GM10248 (cell line): ENCODE measurements around the gene SLC16A5.
A peak's percentile ranks its signal among the peaks of the same experiment; 100 is the strongest.
"Not testable (repeated sequence)": the region's sequence is repeated elsewhere in the genome, so short reads cannot be mapped to it uniquely, and the experiment has no call there.

Source experiments
- CTCF ChIA-PET: fragments of 300-600 bp; sonication (Branson Sonifier 250); formaldehyde crosslinking; extraction: SDS; loops from one replicate; lab custom pipeline; 2021; ENCODE audit warnings: antibody characterized with exemption; lab: Yijun Ruan, JAX
- POLR2A ChIA-PET: fragments of 350-650 bp; sonication (Branson Sonifier 250); formaldehyde crosslinking; extraction: SDS; loops from one replicate; lab custom pipeline; 2020; ENCODE audit warnings: antibody characterized with exemption; lab: Yijun Ruan, JAX
- DNase-seq: peaks from one replicate; pipeline ENCODE4 v3.0.0; 2012; ENCODE audit errors: extremely low spot score
- CTCF ChIP-seq: IDR thresholded peaks from 2 replicates; pipeline ENCODE4 v1.5.1; 2012; ENCODE audit warnings: mild to moderate bottlenecking, low read depth; ENCODE audit errors: extremely low read depth, missing control alignments, control extremely low read depth

Gene SLC16A5

GRCh38 chr17:75129576-75129975 is 41.8 kb downstream of the SLC16A5 start:
- DNase-seq = no peak
- POLR2A ChIA-PET = interaction anchor here (1.0 kb wide), 1 partner anchor 80 kb away, joined by 4 read pairs; no protein-coding TSS in a partner anchor
- CTCF ChIA-PET = interaction anchor here (1.1 to 17.2 kb wide), 8 partner anchors 12 to 168 kb away, joined by 3 to 338 read pairs (median 5); partner anchors contain the start of genes ARMC7 and SUMO2
- TF ChIP-seq CTCF = no peak

- no peak for DNase-seq
- ChIA-PET CTCF (interaction anchor here (1.0 to 17.2 kb wide), 16 partner anchors 12 to 211 kb away, joined by 3 to 338 read pairs (median 6); partner anchors contain the start of genes ARMC7, JPT1, MRPL58 and SUMO2), POLR2A (interaction anchor here (0.6 kb wide), 1 partner anchor 725 kb away, joined by 11 read pairs; the partner anchor contains the start of gene WBP2)
- TF ChIP-seq CTCF = no peak
Observed at GRCh38 chr17:75130059-75130631, 42.4 kb downstream of the SLC16A5 start.

- ChIA-PET POLR2A (interaction anchor here (0.6 to 1.3 kb wide), 2 partner anchors 17 to 725 kb away, joined by 5 to 11 read pairs; partner anchors contain the start of gene WBP2), CTCF (interaction anchor here (0.7 to 17.2 kb wide), 32 partner anchors 11 to 212 kb away, joined by 3 to 338 read pairs (median 6); partner anchors contain the start of genes ARMC7, JPT1, MIF4GD and MRPL58)
- peak; percentile 56 for DNase-seq
- TF ChIP-seq CTCF = peak; percentile 72
Observed at GRCh38 chr17:75130632-75131277, 43.0 kb downstream of the SLC16A5 start.

GRCh38 chr17:75131278-75132017 is 43.7 kb downstream of the SLC16A5 start, which contains the start of gene NT5C:
TSS of gene NT5C (minus strand) at chr17:75131742. CDS start at chr17:75131707, 35 bp downstream.
- ChIA-PET CTCF (interaction anchor here (0.7 to 17.2 kb wide), 34 partner anchors 10 to 498 kb away, joined by 3 to 338 read pairs (median 6); partner anchors contain the start of genes ARMC7, JPT1, MIF4GD and MRPL58), POLR2A (interaction anchor here (0.8 to 1.3 kb wide), 2 partner anchors 18 to 23 kb away, joined by 3 to 5 read pairs; partner anchors contain the start of gene JPT1)
- peak; percentile 73 for TF ChIP-seq CTCF
- DNase-seq = peak; percentile 92

- ChIA-PET CTCF (interaction anchor here (0.7 to 17.2 kb wide), 23 partner anchors 9 to 497 kb away, joined by 3 to 338 read pairs (median 6); partner anchors contain the start of genes ARMC7, JPT1, MIF4GD and SLC16A5), POLR2A (interaction anchor here (0.7 to 1.3 kb wide), 4 partner anchors 8 to 22 kb away, joined by 3 to 5 read pairs (median 4); partner anchors contain the start of gene JPT1)
- not testable (repeated sequence) for DNase-seq
Observed at GRCh38 chr17:75132018-75133000, 44.6 kb downstream of the SLC16A5 start.

GRCh38 chr17:75133001-75133400 is 45.2 kb downstream of the SLC16A5 start:
- CTCF ChIA-PET = interaction anchor here (0.8 to 17.2 kb wide), 7 partner anchors 12 to 80 kb away, joined by 3 to 338 read pairs (median 12); partner anchors contain the start of genes ARMC7 and SLC16A5
- POLR2A ChIA-PET = interaction anchor here (0.7 to 1.2 kb wide), 3 partner anchors 9 to 21 kb away, joined by 3 to 4 read pairs (median 3); partner anchors contain the start of gene JPT1
- DNase-seq = no peak
- TF ChIP-seq CTCF = no peak

GRCh38 chr17:75133607-75134347 is 46.0 kb downstream of the SLC16A5 start:
- CTCF ChIA-PET = interaction anchor here (0.8 to 17.2 kb wide), 3 partner anchors 14 to 68 kb away, joined by 3 to 338 read pairs (median 3); partner anchors contain the start of gene ARMC7
- POLR2A ChIA-PET = interaction anchor here (0.7 to 1.2 kb wide), 2 partner anchors 20 to 21 kb away, joined by 3 to 4 read pairs; partner anchors contain the start of gene JPT1
- not testable (repeated sequence) for DNase-seq
